ENCODE measurements around the gene LHFPL2. TPM values are rescaled to one million over a fixed set of nuclear protein-coding genes. Genes with fewer than 3 reads are reported as not detected.

The LHFPL2 gene
- total RNA-seq, 2 donors from 2014 or later = 30.1 to 72.6 TPM

DNA sequence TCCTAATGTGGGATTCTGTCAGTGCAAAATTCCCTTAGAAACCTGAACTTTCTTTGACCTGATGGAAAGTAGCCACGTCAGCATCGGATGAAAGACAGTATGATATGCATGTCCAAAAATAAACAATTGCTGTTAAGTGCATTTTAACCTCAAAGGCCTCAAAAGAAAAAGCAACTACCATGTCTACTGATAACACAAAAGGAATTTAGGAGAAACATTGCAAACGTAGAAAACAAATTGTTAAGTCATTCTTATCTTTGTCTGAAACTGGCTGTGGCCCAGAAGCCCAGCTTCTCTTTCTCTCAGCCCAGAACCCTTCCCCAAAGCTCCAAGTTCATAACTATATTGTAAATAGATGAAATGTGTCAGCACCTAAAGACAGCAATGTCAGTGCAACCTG lies 11.1 kb upstream of the LHFPL2 start:
- H3K4me3 ChIP-seq = no peak overlapping the region
- H3K4me1 ChIP-seq (ENCODE audit: control insufficient read depth in 1 of 2, low read depth in 2 of 2) = peaks cover 10 to 46% of the 10 kb centered on the region in 2 donors
- TF ChIP-seq, protein P1, sequence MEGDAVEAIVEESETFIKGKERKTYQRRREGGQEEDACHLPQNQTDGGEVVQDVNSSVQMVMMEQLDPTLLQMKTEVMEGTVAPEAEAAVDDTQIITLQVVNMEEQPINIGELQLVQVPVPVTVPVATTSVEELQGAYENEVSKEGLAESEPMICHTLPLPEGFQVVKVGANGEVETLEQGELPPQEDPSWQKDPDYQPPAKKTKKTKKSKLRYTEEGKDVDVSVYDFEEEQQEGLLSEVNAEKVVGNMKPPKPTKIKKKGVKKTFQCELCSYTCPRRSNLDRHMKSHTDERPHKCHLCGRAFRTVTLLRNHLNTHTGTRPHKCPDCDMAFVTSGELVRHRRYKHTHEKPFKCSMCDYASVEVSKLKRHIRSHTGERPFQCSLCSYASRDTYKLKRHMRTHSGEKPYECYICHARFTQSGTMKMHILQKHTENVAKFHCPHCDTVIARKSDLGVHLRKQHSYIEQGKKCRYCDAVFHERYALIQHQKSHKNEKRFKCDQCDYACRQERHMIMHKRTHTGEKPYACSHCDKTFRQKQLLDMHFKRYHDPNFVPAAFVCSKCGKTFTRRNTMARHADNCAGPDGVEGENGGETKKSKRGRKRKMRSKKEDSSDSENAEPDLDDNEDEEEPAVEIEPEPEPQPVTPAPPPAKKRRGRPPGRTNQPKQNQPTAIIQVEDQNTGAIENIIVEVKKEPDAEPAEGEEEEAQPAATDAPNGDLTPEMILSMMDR (IDR thresholded peaks at IDR 0.05) = no peak
- no peaks in the 10 kb centered on the region for H3K36me3 ChIP-seq
- no peaks in the 10 kb centered on the region for H3K9me3 ChIP-seq
- H3K27me3 ChIP-seq (replicated peaks; ENCODE audit: insufficient read depth) = no peaks in the 10 kb centered on the region
- ATAC-seq (ENCODE audit: insufficient number of reproducible peaks, low FRiP score, low read depth) = no peak
- H3K27ac ChIP-seq = no peak overlapping the region
- DNase-seq (ENCODE audit: low spot score) = no peak

DNA sequence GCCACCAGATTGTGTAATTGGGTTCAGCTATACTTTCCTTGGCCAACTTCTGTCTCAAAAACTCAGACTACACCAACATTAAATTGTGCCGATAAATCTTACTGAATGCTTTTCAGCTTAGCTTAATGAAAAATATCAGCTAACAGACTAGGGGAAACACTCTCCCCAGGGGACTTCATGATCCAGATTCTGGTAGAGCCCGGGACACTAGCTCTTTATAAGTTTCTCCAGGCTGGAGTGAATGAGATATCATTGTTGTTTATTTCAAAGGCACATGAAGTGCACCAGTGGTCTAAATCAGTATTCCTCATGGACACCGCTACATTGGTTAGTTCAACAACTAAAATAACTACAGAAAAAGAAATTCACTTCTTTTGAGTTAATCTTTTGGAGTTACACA lies 10.5 kb upstream of the LHFPL2 start:
- ATAC-seq (ENCODE audit: insufficient number of reproducible peaks, low FRiP score, low read depth) (no peak), DNase-seq (ENCODE audit: low spot score) (no peak)
- H3K4me3 ChIP-seq = no peak overlapping the region
- peak overlapping the region; percentile 25 to 40 for H3K27ac ChIP-seq
- H3K27me3 ChIP-seq (replicated peaks; ENCODE audit: insufficient read depth) = no peaks in the 10 kb centered on the region
- H3K9me3 ChIP-seq = no peaks in the 10 kb centered on the region
- peaks cover 15 to 52% of the 10 kb centered on the region in 2 donors for H3K4me1 ChIP-seq (ENCODE audit: control insufficient read depth in 1 of 2, low read depth in 2 of 2)
- TF ChIP-seq, protein P1 (IDR thresholded peaks at IDR 0.05) = no peak
- H3K36me3 ChIP-seq = no peaks in the 10 kb centered on the region

DNA sequence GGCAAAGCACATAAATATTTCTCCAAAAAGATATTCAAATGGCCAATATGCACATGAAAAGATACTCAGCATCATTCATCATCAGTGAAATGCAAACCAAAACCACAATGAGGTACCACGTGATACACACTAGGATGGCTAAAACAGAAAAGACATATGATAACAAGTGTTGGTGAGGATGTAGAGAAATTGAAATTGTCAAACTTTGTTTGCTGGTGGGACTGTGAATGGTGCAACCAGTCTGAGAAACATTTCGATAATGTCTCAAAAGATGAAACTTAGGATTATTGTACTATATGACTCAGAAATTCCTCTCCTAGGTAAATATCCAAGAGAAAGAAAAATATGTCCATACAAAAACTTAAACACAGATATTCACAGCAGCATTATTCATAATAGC lies 8.6 kb upstream of the LHFPL2 start:
- TF ChIP-seq, protein P1 (IDR thresholded peaks at IDR 0.05) = no peak
- Histone ChIP-seq H3K9me3 (no peaks in the 10 kb centered on the region), H3K4me1 (ENCODE audit: control insufficient read depth in 1 of 2, low read depth in 2 of 2) (peaks cover 23 to 67% of the 10 kb centered on the region in 2 donors), H3K36me3 (no peaks in the 10 kb centered on the region), H3K4me3 (no peak overlapping the region), H3K27ac (no peak overlapping the region), H3K27me3 (replicated peaks; ENCODE audit: insufficient read depth) (no peaks in the 10 kb centered on the region)
- DNase-seq (ENCODE audit: low spot score) (no peak), ATAC-seq (ENCODE audit: insufficient number of reproducible peaks, low FRiP score, low read depth) (no peak)

DNA sequence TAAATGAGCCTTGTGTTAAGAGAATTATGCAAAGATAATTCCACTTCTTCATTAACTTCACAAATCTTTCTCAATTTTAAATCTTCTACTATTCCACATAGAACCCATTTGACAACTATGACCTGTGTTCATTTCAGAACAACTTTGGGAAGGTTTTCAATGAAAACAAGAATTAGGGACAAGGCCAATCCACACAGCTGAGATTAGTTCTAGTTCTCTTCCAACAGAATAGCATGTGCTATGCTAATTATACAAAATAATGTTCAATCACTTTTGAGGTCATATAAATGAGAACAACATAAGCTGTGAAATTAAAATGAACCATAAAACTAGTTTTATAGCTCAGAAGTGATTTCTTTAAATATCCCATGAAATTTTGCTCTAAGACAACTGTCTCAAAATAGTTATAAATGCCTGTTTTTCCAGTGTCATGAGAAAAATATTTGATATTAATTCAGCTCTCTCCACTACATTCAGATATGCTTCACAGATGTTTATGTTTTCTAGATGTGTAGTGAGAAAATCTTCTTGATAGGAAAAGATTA lies 7.2 kb upstream of the LHFPL2 start:
- Histone ChIP-seq H3K27me3 (replicated peaks; ENCODE audit: insufficient read depth) (no peaks in the 10 kb centered on the region), H3K4me1 (ENCODE audit: control insufficient read depth in 1 of 2, low read depth in 2 of 2) (peaks cover 23 to 67% of the 10 kb centered on the region in 2 donors), H3K27ac (peak overlapping the region in 1 of 2 donors; percentile 5), H3K9me3 (no peaks in the 10 kb centered on the region), H3K4me3 (no peak overlapping the region), H3K36me3 (no peaks in the 10 kb centered on the region)
- TF ChIP-seq, protein P1 (IDR thresholded peaks at IDR 0.05) = no peak
- DNase-seq (ENCODE audit: low spot score) (no peak), ATAC-seq (ENCODE audit: insufficient number of reproducible peaks, low FRiP score, low read depth) (no peak)

GRCh38 chr5:78654386-78654785 lies 5.8 kb upstream of the LHFPL2 start:
- Histone ChIP-seq H3K9me3 (no peaks in the 10 kb centered on the region), H3K36me3 (no peaks in the 10 kb centered on the region), H3K4me1 (ENCODE audit: control insufficient read depth in 1 of 2, low read depth in 2 of 2) (peaks cover 24 to 71% of the 10 kb centered on the region in 2 donors), H3K27ac (no peak overlapping the region), H3K27me3 (replicated peaks; ENCODE audit: insufficient read depth) (no peaks in the 10 kb centered on the region), H3K4me3 (no peak overlapping the region)
- ATAC-seq (ENCODE audit: insufficient number of reproducible peaks, low FRiP score, low read depth) = no peak
- no peak for DNase-seq (ENCODE audit: low spot score)
- TF ChIP-seq, protein P1 (IDR thresholded peaks at IDR 0.05) = no peak
